Spinal cord (tissue), 10 donors: ENCODE measurements around the gene MAGI1. TPM values are rescaled to one million over a fixed set of nuclear protein-coding genes. Genes with fewer than 3 reads are reported as not detected.
A peak's percentile ranks its signal among the peaks of the same experiment; 100 is the strongest.

ENCODE experiments used
- DNase-seq, 6 donors: peaks; one replicate each; pipeline versions ENCODE4 v3.0.0 to v3.0.0-alpha.2; 2013 to 2015; ENCODE audit warnings: low spot score in 6 of 6, low read depth in 4 of 6
- H3K27ac ChIP-seq: one replicate; pipeline ENCODE4 v1.5.1; 2013; ENCODE audit warnings: low read depth, low read length, control low read depth
- H3K27me3 ChIP-seq: one replicate; pipeline ENCODE4 v1.6.1; 2013; ENCODE audit warnings: low read length; ENCODE audit not compliant: control insufficient read depth, insufficient read depth
- H3K36me3 ChIP-seq: one replicate; pipeline ENCODE4 v1.6.1; 2013; ENCODE audit warnings: low read length; ENCODE audit not compliant: control insufficient read depth, insufficient read depth
- H3K4me1 ChIP-seq: one replicate; pipeline ENCODE4 v1.6.1; 2013; ENCODE audit warnings: low read length; ENCODE audit not compliant: control insufficient read depth, insufficient read depth
- H3K4me3 ChIP-seq: one replicate; pipeline ENCODE4 v1.5.1; 2013; ENCODE audit warnings: low read depth, low read length, control low read depth
- H3K9me3 ChIP-seq: one replicate; pipeline ENCODE4 v1.6.1; 2013; ENCODE audit warnings: low read length; ENCODE audit not compliant: control insufficient read depth, insufficient read depth
- WGBS: methylation state at CpG from one replicate; pipeline ENCODE4 v1.1.5; 2013; ENCODE audit warnings: missing lambda C conversion rate; ENCODE audit not compliant: insufficient coverage; 5-methylcytosine and 5-hydroxymethylcytosine counted together
- polyA plus RNA-seq, 2 donors: library from polyadenylated mRNA; unstranded; fragments of 120-200 nt; gene quantifications; one replicate each; pipeline ENCODE4 v1.2.1, GENCODE V29; 2013; ENCODE audit not compliant: insufficient read length in 2 of 2
- total RNA-seq, 2 donors: library from RNA; depleted of rRNA in 1 of 2; stranded (reverse); fragments of 120-200 nt in 1 of 2; fragments of >200 nt in 1 of 2; gene quantifications; one replicate each; pipeline versions ENCODE4 v1.2.3 to v1.2.4, GENCODE V29; 2013 to 2014
- donor health status: healthy.

MAGI1 gene
- total and polyA plus RNA-seq, 4 donors, result 41.5 to 86.3 (median 62.7) TPM

GRCh38 chr3:66018057-66019033 is 20.4 kb downstream of the MAGI1 start:
- H3K27ac ChIP-seq, result no peak overlapping the region
- no peaks in the 10 kb centered on the region for H3K4me1 ChIP-seq
- H3K4me3 ChIP-seq, result no peak overlapping the region
- H3K27me3 ChIP-seq, result no peaks in the 10 kb centered on the region
- 82% methylated on average over 7 of the region's 8 CpGs for WGBS
- no peaks in the 10 kb centered on the region for H3K36me3 ChIP-seq
- no peak for DNase-seq
- no peaks in the 10 kb centered on the region for H3K9me3 ChIP-seq

GRCh38 chr3:66017591-66017990 is 21.1 kb downstream of the MAGI1 start:
- no peaks in the 10 kb centered on the region for H3K4me1 ChIP-seq
- no peaks in the 10 kb centered on the region for H3K27me3 ChIP-seq
- no peak overlapping the region for H3K27ac ChIP-seq
- no peak overlapping the region for H3K4me3 ChIP-seq
- 16% methylated on average over 4 of the region's 5 CpGs for WGBS
- no peaks in the 10 kb centered on the region for H3K9me3 ChIP-seq
- no peaks in the 10 kb centered on the region for H3K36me3 ChIP-seq
- DNase-seq, result no peak

GRCh38 chr3:66017084-66017483 is 21.6 kb downstream of the MAGI1 start:
- H3K4me3 ChIP-seq, result no peak overlapping the region
- H3K4me1 ChIP-seq, result no peaks in the 10 kb centered on the region
- H3K9me3 ChIP-seq, result no peaks in the 10 kb centered on the region
- no peaks in the 10 kb centered on the region for H3K36me3 ChIP-seq
- H3K27me3 ChIP-seq, result no peaks in the 10 kb centered on the region
- H3K27ac ChIP-seq, result no peak overlapping the region
- WGBS, result 84% methylated on average over 15 of the region's 16 CpGs
- DNase-seq, result peak in 1 of 6 donors; percentile 20

GRCh38 chr3:66015841-66016240 is 22.9 kb downstream of the MAGI1 start:
- 50% methylated on average over 1 of the region's 4 CpGs for WGBS
- H3K4me1 ChIP-seq, result no peaks in the 10 kb centered on the region
- H3K27ac ChIP-seq, result no peak overlapping the region
- no peaks in the 10 kb centered on the region for H3K9me3 ChIP-seq
- no peak overlapping the region for H3K4me3 ChIP-seq
- H3K27me3 ChIP-seq, result no peaks in the 10 kb centered on the region
- DNase-seq, result peak in 1 of 6 donors; percentile 66
- no peaks in the 10 kb centered on the region for H3K36me3 ChIP-seq

GRCh38 chr3:66014651-66015050 is 24.1 kb downstream of the MAGI1 start:
- 92% methylated on average over 2 of the region's 2 CpGs for WGBS
- DNase-seq, result no peak
- Histone ChIP-seq H3K36me3 (no peaks in the 10 kb centered on the region), H3K4me3 (no peak overlapping the region), H3K4me1 (no peaks in the 10 kb centered on the region), H3K27me3 (no peaks in the 10 kb centered on the region), H3K27ac (no peak overlapping the region), H3K9me3 (no peaks in the 10 kb centered on the region)

- 100% methylated on average over 1 of the region's 2 CpGs for WGBS
- H3K36me3 ChIP-seq, result no peaks in the 10 kb centered on the region
- no peaks in the 10 kb centered on the region for H3K27me3 ChIP-seq
- no peak overlapping the region for H3K27ac ChIP-seq
- H3K4me1 ChIP-seq, result no peaks in the 10 kb centered on the region
- no peak overlapping the region for H3K4me3 ChIP-seq
- no peak for DNase-seq
- H3K9me3 ChIP-seq, result no peaks in the 10 kb centered on the region
Measured at GRCh38 chr3:66014056-66014455, 24.7 kb downstream of the MAGI1 start.

- DNase-seq, result no peak
- Histone ChIP-seq H3K9me3 (no peaks in the 10 kb centered on the region), H3K27me3 (no peaks in the 10 kb centered on the region), H3K27ac (no peak overlapping the region), H3K36me3 (no peaks in the 10 kb centered on the region), H3K4me1 (no peaks in the 10 kb centered on the region), H3K4me3 (no peak overlapping the region)
- WGBS, result no CpG with 5 or more reads among the region's 2 CpGs
Measured at GRCh38 chr3:66012711-66013110, 26.0 kb downstream of the MAGI1 start.

GRCh38 chr3:66010739-66011655 is 27.7 kb downstream of the MAGI1 start:
- Histone ChIP-seq H3K9me3 (no peaks in the 10 kb centered on the region), H3K27me3 (no peaks in the 10 kb centered on the region), H3K4me1 (no peaks in the 10 kb centered on the region), H3K27ac (no peak overlapping the region), H3K36me3 (no peaks in the 10 kb centered on the region), H3K4me3 (no peak overlapping the region)
- DNase-seq, result no peak
- WGBS, result 96% methylated on average over 4 of the region's 10 CpGs

- WGBS, result no CpG with 5 or more reads among the region's 4 CpGs
- Histone ChIP-seq H3K36me3 (no peaks in the 10 kb centered on the region), H3K4me1 (no peaks in the 10 kb centered on the region), H3K27ac (no peak overlapping the region), H3K4me3 (no peak overlapping the region), H3K9me3 (no peaks in the 10 kb centered on the region), H3K27me3 (no peaks in the 10 kb centered on the region)
- no peak for DNase-seq
Measured at GRCh38 chr3:66010348-66010738, 28.4 kb downstream of the MAGI1 start.
